GM12891 (cell line): ENCODE data around the gene PHF20.

Source experiments
- POLR2A ChIP-seq: IDR thresholded peaks from 2 replicates; pipeline ENCODE4 v1.6.1; 2011; ENCODE audit warnings: low read depth, low read length, control low read depth
- POLR2AphosphoS5 ChIP-seq: IDR thresholded peaks from 2 replicates; pipeline ENCODE4 v1.6.1; 2011; ENCODE audit warnings: low read depth, low read length, control low read depth
- SPI1 ChIP-seq: IDR thresholded peaks from 2 replicates; pipeline ENCODE4 v1.6.1; 2011; ENCODE audit warnings: low read depth, low read length, control low read depth
- TAF1 ChIP-seq: IDR thresholded peaks from 2 replicates; pipeline ENCODE4 v1.6.1; 2011; ENCODE audit warnings: low read depth, low read length, control low read depth

- TF ChIP-seq TAF1 (no peak), POLR2A (no peak), POLR2AphosphoS5 (no peak), SPI1 (no peak)
Observed at GRCh38 chr20:35831029-35831428, 59.2 kb downstream of the PHF20 start.
